BLaER1 (cell line): ENCODE data around the gene LAMC2.

Source experiments
- H3K27ac ChIP-seq: shearing (Covaris generic); formaldehyde crosslinking; 2 replicates; pipeline ENCODE4 v1.8.1; 2022
- H3K27me3 ChIP-seq: shearing (Covaris generic); formaldehyde crosslinking; 2 replicates; pipeline ENCODE4 v1.8.1; 2022
- H3K36me3 ChIP-seq: shearing (Covaris generic); formaldehyde crosslinking; 2 replicates; pipeline ENCODE4 v1.8.1; 2022
- H3K4me1 ChIP-seq: shearing (Covaris generic); formaldehyde crosslinking; 2 replicates; pipeline ENCODE4 v1.8.1; 2022
- H3K4me2 ChIP-seq: shearing (Covaris generic); formaldehyde crosslinking; 2 replicates; pipeline ENCODE4 v1.8.1; 2022
- H3K4me3 ChIP-seq: shearing (Covaris generic); formaldehyde crosslinking; 2 replicates; pipeline ENCODE4 v1.8.1; 2022
- H3K9ac ChIP-seq: shearing (Covaris generic); formaldehyde crosslinking; 2 replicates; pipeline ENCODE4 v1.8.1; 2022
- H3K9me3 ChIP-seq: shearing (Covaris generic); formaldehyde crosslinking; 2 replicates; pipeline ENCODE4 v1.8.1; 2022
- H4K20me1 ChIP-seq: shearing (Covaris generic); formaldehyde crosslinking; 2 replicates; pipeline ENCODE4 v1.8.1; 2022
- Cebpa-rat ChIP-seq: shearing (Covaris generic); IDR thresholded peaks from 2 replicates; pipeline ENCODE4 v1.8.1; 2022

LAMC2 gene

DNA sequence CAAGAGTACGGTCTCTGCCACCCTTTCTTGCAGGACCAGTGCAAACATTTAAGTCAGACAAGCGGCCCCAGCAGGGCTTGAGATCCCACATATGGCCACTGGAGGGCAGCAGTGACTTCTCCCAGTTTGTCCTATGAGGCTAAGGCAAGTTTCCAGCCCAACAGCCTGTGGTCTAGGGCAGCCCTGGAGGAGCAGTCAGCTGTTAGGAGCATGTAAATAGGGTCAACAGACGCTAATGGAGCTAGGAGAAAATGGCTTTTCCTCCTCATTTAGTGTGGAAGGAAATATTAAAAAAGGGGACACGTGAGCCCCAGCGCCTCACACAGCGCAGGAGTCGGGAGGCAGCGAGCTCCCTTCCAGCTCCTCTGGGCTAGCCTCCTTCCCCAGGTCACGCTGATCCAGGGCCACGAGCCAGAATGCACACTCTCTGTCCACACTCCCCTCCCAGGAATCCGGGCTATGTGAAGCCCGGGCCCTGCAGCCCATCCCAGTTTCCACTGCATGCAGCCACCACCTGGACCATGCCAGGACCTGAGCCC lies 95.6 kb downstream of the LAMC2 start:
- Histone ChIP-seq H4K20me1 (no peaks in the 10 kb centered on the region), H3K27ac (no peak overlapping the region), H3K36me3 (no peaks in the 10 kb centered on the region), H3K4me3 (no peak overlapping the region), H3K9me3 (no peaks in the 10 kb centered on the region), H3K4me1 (peaks cover 20% of the 10 kb centered on the region), H3K4me2 (no peak overlapping the region), H3K9ac (no peak overlapping the region), H3K27me3 (no peaks in the 10 kb centered on the region)
- TF ChIP-seq Cebpa-rat: no peak

GRCh38 chr1:183282101-183282855 lies 96.2 kb downstream of the LAMC2 start:
- H3K27ac ChIP-seq: no peak overlapping the region

GRCh38 chr1:183283286-183283685 lies 97.2 kb downstream of the LAMC2 start:
- H3K4me2 ChIP-seq: no peak overlapping the region

More at GRCh38 chr1:183282101-183282855, 96.2 kb downstream of the LAMC2 start:
- Histone ChIP-seq H3K9ac (no peak overlapping the region), H3K27me3 (no peaks in the 10 kb centered on the region), H3K4me3 (no peak overlapping the region), H3K36me3 (no peaks in the 10 kb centered on the region), H3K9me3 (no peaks in the 10 kb centered on the region), H3K4me1 (peaks cover 18% of the 10 kb centered on the region), H3K4me2 (no peak overlapping the region), H4K20me1 (no peaks in the 10 kb centered on the region)
- TF ChIP-seq Cebpa-rat: no peak

DNA sequence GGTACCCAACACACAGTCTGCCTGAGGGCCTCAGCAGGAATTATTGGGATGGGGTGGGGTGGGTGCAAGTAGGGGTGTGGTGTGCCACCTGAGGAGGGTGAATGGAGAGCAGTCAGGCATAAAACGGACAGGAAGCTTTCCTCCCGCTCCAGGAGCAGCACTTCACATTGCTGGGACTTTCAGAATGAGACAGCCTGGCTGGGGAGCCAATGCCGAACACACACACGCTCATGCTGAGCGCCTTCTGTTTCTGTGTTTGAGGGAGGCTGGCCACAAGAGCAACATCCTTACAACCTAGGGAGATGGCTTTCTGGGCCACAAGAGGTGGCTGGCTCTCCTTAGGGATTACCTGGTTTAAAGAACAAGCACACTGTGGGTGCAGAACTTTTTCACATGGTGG lies 98.0 kb downstream of the LAMC2 start:
- Histone ChIP-seq H3K9ac (no peak overlapping the region), H3K4me1 (peaks cover 6% of the 10 kb centered on the region), H3K4me2 (no peak overlapping the region), H3K4me3 (no peak overlapping the region), H3K27me3 (no peaks in the 10 kb centered on the region), H4K20me1 (no peaks in the 10 kb centered on the region), H3K36me3 (no peaks in the 10 kb centered on the region), H3K9me3 (no peaks in the 10 kb centered on the region), H3K27ac (no peak overlapping the region)
- no peak for TF ChIP-seq Cebpa-rat

More at GRCh38 chr1:183283286-183283685, 97.2 kb downstream of the LAMC2 start:
- Histone ChIP-seq H3K4me3 (no peak overlapping the region), H3K9me3 (no peaks in the 10 kb centered on the region), H3K36me3 (no peaks in the 10 kb centered on the region), H3K27ac (no peak overlapping the region), H4K20me1 (no peaks in the 10 kb centered on the region), H3K27me3 (no peaks in the 10 kb centered on the region), H3K4me1 (peaks cover 14% of the 10 kb centered on the region), H3K9ac (no peak overlapping the region)
- no peak for TF ChIP-seq Cebpa-rat

- Histone ChIP-seq H4K20me1 (no peaks in the 10 kb centered on the region), H3K4me1 (no peaks in the 10 kb centered on the region), H3K27ac (no peak overlapping the region), H3K36me3 (no peaks in the 10 kb centered on the region), H3K9me3 (no peaks in the 10 kb centered on the region), H3K4me2 (no peak overlapping the region), H3K9ac (no peak overlapping the region), H3K4me3 (no peak overlapping the region), H3K27me3 (no peaks in the 10 kb centered on the region)
- TF ChIP-seq Cebpa-rat: no peak
These were observed 99.2 kb downstream of the LAMC2 start for GRCh38 chr1:183285256-183285655.

- H4K20me1 ChIP-seq: no peaks in the 10 kb centered on the region
- no peaks in the 10 kb centered on the region for H3K27me3 ChIP-seq
- no peaks in the 10 kb centered on the region for H3K4me1 ChIP-seq
- H3K9ac ChIP-seq: no peak overlapping the region
- H3K36me3 ChIP-seq: no peaks in the 10 kb centered on the region
- TF ChIP-seq Cebpa-rat: no peak
- no peak overlapping the region for H3K4me3 ChIP-seq
- no peak overlapping the region for H3K4me2 ChIP-seq
- no peak overlapping the region for H3K27ac ChIP-seq
- no peaks in the 10 kb centered on the region for H3K9me3 ChIP-seq
These were observed 99.7 kb downstream of the LAMC2 start for GRCh38 chr1:183285746-183286145.

- Histone ChIP-seq H3K4me2 (no peak overlapping the region), H3K9me3 (no peaks in the 10 kb centered on the region), H4K20me1 (no peaks in the 10 kb centered on the region), H3K4me3 (no peak overlapping the region), H3K9ac (no peak overlapping the region), H3K27me3 (no peaks in the 10 kb centered on the region), H3K4me1 (no peaks in the 10 kb centered on the region), H3K36me3 (no peaks in the 10 kb centered on the region), H3K27ac (no peak overlapping the region)
- TF ChIP-seq Cebpa-rat: no peak
These were observed 101.2 kb downstream of the LAMC2 start for GRCh38 chr1:183287191-183287675.

DNA sequence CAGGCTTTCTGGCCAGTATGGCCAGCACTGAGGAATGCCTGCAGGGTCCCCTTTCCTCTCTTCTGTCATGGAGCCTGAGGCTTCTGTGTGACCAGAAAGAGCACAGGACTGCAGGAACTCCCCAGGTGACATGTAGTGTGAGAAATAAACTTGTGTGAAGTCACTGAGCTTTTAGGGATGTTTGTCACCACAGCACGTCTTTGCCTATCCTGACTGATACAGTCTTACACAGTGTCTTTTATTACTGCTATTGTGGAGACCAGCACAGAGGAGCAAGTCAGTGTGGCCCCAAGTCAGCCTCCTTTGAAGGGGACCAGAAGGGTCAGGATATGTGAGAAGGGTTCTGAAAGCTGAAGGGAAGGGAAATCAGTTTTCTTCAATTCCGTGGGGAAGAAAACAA lies 102.5 kb downstream of the LAMC2 start:
- no peaks in the 10 kb centered on the region for H3K36me3 ChIP-seq
- no peaks in the 10 kb centered on the region for H3K4me1 ChIP-seq
- no peak for TF ChIP-seq Cebpa-rat
- no peaks in the 10 kb centered on the region for H3K27me3 ChIP-seq
- no peaks in the 10 kb centered on the region for H3K9me3 ChIP-seq
- no peak overlapping the region for H3K27ac ChIP-seq
- no peaks in the 10 kb centered on the region for H4K20me1 ChIP-seq
- H3K4me2 ChIP-seq: no peak overlapping the region
- H3K9ac ChIP-seq: no peak overlapping the region
- no peak overlapping the region for H3K4me3 ChIP-seq

GRCh38 chr1:183289051-183289496 lies 103.0 kb downstream of the LAMC2 start:
- H3K4me2 ChIP-seq: no peak overlapping the region
- no peaks in the 10 kb centered on the region for H3K36me3 ChIP-seq
- TF ChIP-seq Cebpa-rat: no peak
- no peak overlapping the region for H3K27ac ChIP-seq
- no peaks in the 10 kb centered on the region for H3K27me3 ChIP-seq
- no peaks in the 10 kb centered on the region for H4K20me1 ChIP-seq
- no peaks in the 10 kb centered on the region for H3K4me1 ChIP-seq
- H3K9me3 ChIP-seq: no peaks in the 10 kb centered on the region
- no peak overlapping the region for H3K4me3 ChIP-seq
- H3K9ac ChIP-seq: no peak overlapping the region

DNA sequence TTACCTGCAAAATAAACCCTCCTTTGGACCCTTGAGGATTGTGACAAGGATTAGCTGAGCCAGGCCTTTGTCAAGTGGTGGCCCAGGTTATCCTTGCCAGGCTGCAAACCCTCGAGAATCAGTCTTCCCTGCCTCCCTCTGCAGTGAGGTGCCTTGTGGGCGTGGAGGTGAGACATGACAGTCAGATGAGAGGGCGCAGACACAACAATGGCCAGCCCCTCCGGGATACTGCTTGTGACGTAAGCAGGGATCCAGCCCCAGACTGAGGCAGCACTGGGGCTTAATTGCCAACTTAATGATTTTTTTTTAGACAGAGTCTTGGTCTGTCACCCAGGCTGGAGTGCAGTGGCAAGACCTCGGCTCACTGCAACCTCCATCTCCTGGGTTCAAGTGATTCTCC lies 104.6 kb downstream of the LAMC2 start:
- H3K27ac ChIP-seq: no peak overlapping the region
- H3K4me1 ChIP-seq: no peaks in the 10 kb centered on the region
- H3K9ac ChIP-seq: no peak overlapping the region
- no peaks in the 10 kb centered on the region for H3K27me3 ChIP-seq
- no peak overlapping the region for H3K4me3 ChIP-seq
- H4K20me1 ChIP-seq: no peaks in the 10 kb centered on the region
- H3K36me3 ChIP-seq: no peaks in the 10 kb centered on the region
- no peak for TF ChIP-seq Cebpa-rat
- no peaks in the 10 kb centered on the region for H3K9me3 ChIP-seq
- H3K4me2 ChIP-seq: no peak overlapping the region
